HepG2 (cell line): ENCODE results near the gene NUPR2. TPM values are rescaled to one million over a fixed set of nuclear protein-coding genes. Genes with fewer than 3 reads are reported as not detected.

Experiments
- CBX5 ChIP-seq: sonication (generic); formaldehyde crosslinking; IDR thresholded peaks from 2 replicates; pipeline ENCODE4 v1.4.0; 2020; ENCODE audit warnings: missing genetic modification reagents, borderline replicate concordance
- FOXA3 ChIP-seq: IDR thresholded peaks from 2 replicates; pipeline ENCODE4 v1.6.1; 2016; ENCODE audit warnings: missing genetic modification reagents, missing compliant biosample characterization
- KAT2B ChIP-seq: fragments of 150-350 bp; IDR thresholded peaks from 2 replicates; pipeline ENCODE4 v1.6.1; 2014; ENCODE audit warnings: low read depth, low read length, borderline replicate concordance
- MTF1 ChIP-seq: sonication (generic); formaldehyde crosslinking; IDR thresholded peaks from 2 replicates; pipeline ENCODE4 v1.5.0; 2020; ENCODE audit warnings: missing genetic modification reagents
- NFE2L1 ChIP-seq: sonication (generic); formaldehyde crosslinking; IDR thresholded peaks from 2 replicates; pipeline ENCODE4 v1.4.0; 2020; ENCODE audit warnings: missing genetic modification reagents, mild to moderate bottlenecking, borderline replicate concordance
- SCMH1 ChIP-seq: sonication (generic); formaldehyde crosslinking; IDR thresholded peaks from 2 replicates; pipeline ENCODE4 v1.9.0; 2021; ENCODE audit warnings: missing genetic modification reagents, mild to moderate bottlenecking, borderline replicate concordance
- SUZ12 ChIP-seq: fragments of 150-350 bp; IDR thresholded peaks from 2 replicates; pipeline ENCODE4 v1.6.1; 2014; ENCODE audit warnings: low read depth, low read length
- TEAD2 ChIP-seq: sonication (generic); formaldehyde crosslinking; IDR thresholded peaks from 2 replicates; pipeline ENCODE4 v1.9.0; 2021; ENCODE audit warnings: missing genetic modification reagents
- TP53 ChIP-seq: sonication (generic); formaldehyde crosslinking; conservative IDR thresholded peaks from 2 replicates; pipeline ENCODE4 v1.4.0; 2020; ENCODE audit warnings: missing genetic modification reagents
- ZNF124 ChIP-seq: sonication (generic); formaldehyde crosslinking; IDR thresholded peaks from 2 replicates; pipeline ENCODE4 v1.4.0; 2020; ENCODE audit warnings: missing genetic modification reagents
- ZNF205 ChIP-seq: IDR thresholded peaks from 2 replicates; pipeline ENCODE4 v1.6.1; 2018; ENCODE audit warnings: missing biosample characterization, missing genetic modification reagents
- ZNF251 ChIP-seq: sonication (generic); formaldehyde crosslinking; IDR thresholded peaks from 2 replicates; pipeline ENCODE4 v1.9.0; 2021; ENCODE audit warnings: mild to moderate bottlenecking, missing genetic modification reagents
- ZNF616 ChIP-seq: sonication (generic); formaldehyde crosslinking; IDR thresholded peaks from 2 replicates; pipeline ENCODE4 v1.5.0; 2020; ENCODE audit warnings: low read depth, mild to moderate bottlenecking, missing genetic modification reagents
- ZNF670 ChIP-seq: sonication (generic); formaldehyde crosslinking; IDR thresholded peaks from 2 replicates; pipeline ENCODE4 v1.8.0; 2022; ENCODE audit warnings: mild to moderate bottlenecking, missing genetic modification reagents, borderline replicate concordance
- polyA plus RNA-seq, 8 experiments: library from polyadenylated mRNA; depleted of rRNA in 3 of 8; stranded (reverse) in 7 of 8; unstranded in 1 of 8; fragments of >200 nt; fragmentation: Illumina TruSeq in 4 of 8; extraction: Trizol in 4 of 8; gene quantifications; 2 replicates each; pipeline versions ENCODE4 v1.2.1 to v1.2.3, GENCODE V29; 2011 to 2016; ENCODE audit warnings: low read depth in 4 of 8, missing spikeins in 1 of 8, mixed read lengths in 1 of 8; ENCODE audit not compliant: insufficient read depth in 1 of 8
- total RNA-seq, 5 experiments: library from RNA; depleted of rRNA; stranded (reverse); fragments of >200 nt; fragmentation: Illumina TruSeq; extraction: Trizol; gene quantifications; 2 replicates each; pipeline ENCODE4 v1.2.3, GENCODE V29; 2016; ENCODE audit warnings: low read depth in 1 of 5
- TF ChIP-seq, protein P1 (sequence below): sonication (generic); formaldehyde crosslinking; conservative IDR thresholded peaks from 2 replicates; pipeline ENCODE4 v1.4.0; 2020; ENCODE audit warnings: missing genetic modification reagents
- TF ChIP-seq, protein P2 (sequence below): sonication (generic); formaldehyde crosslinking; IDR thresholded peaks from 2 replicates; pipeline ENCODE4 v1.8.0; 2022; ENCODE audit warnings: mild to moderate bottlenecking, missing genetic modification reagents, borderline replicate concordance
- TF ChIP-seq, protein P3 (sequence below): sonication (generic); formaldehyde crosslinking; IDR thresholded peaks from 2 replicates; pipeline ENCODE4 v1.5.0; 2020; ENCODE audit warnings: mild to moderate bottlenecking, missing genetic modification reagents, borderline replicate concordance

The NUPR2 gene
- total and polyA plus RNA-seq, 2 of the 13 experiments (the other 11 are each of a cell fraction or from before 2014, with no cell fraction given): not detected

DNA sequence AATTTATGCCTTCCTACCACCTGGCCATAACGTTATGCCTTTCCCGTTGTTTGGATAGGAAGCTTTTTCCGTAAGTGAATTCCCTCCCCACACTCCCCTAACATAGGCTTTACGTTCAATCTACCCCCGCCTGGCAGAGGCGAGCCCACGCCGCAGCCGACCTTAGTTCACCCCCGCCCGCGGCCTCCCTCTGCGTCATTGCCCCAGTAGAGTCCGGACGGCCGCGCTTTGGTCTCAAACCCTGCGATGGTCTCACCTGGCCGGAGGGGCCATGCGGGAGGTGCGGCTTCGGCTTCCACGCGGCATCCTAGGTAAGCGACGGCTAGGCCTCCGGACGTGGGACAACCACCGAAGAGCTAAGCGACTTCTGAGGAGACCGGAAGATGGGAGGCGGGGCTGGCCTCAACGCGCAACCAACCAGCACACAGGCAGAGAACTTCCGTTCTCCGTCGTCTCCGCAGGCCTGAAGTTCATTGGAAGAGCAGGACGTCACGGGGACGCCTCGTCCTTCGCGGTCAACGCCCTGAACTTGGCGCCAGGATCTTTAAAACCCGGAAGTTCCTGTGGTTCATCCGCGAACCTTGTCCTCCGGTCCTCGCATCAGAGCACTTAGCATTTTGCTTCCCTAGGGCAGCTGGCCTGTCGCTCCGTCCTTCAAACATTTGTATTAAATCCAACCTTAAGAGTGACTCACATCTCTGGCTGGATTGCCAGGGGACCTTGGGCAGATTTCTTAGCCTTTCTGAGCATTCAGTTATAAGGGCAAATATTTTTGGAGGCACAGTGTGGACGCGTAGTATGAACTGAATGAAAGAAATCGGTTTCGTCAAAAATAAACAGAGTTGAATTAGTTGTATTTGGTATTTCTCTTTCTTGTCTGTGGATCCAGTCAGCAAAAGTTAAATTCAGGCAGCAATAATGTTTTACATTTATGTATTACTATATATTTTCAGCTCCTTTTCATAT, 9.8 kb downstream of the NUPR2 start, which contains the start of gene CHCHD2 (continued):
- TF ChIP-seq, protein P1, sequence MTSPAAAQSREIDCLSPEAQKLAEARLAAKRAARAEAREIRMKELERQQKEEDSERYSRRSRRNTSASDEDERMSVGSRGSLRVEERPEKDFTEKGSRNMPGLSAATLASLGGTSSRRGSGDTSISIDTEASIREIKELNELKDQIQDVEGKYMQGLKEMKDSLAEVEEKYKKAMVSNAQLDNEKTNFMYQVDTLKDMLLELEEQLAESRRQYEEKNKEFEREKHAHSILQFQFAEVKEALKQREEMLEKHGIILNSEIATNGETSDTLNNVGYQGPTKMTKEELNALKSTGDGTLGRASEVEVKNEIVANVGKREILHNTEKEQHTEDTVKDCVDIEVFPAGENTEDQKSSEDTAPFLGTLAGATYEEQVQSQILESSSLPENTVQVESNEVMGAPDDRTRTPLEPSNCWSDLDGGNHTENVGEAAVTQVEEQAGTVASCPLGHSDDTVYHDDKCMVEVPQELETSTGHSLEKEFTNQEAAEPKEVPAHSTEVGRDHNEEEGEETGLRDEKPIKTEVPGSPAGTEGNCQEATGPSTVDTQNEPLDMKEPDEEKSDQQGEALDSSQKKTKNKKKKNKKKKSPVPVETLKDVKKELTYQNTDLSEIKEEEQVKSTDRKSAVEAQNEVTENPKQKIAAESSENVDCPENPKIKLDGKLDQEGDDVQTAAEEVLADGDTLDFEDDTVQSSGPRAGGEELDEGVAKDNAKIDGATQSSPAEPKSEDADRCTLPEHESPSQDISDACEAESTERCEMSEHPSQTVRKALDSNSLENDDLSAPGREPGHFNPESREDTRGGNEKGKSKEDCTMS (CRISPR knock-in tag): no peak
- TF ChIP-seq TP53 (CRISPR knock-in tag) (no peak), ZNF670 (peak; percentile 89), NFE2L1 (CRISPR knock-in tag) (no peak), FOXA3 (CRISPR knock-in tag) (peak; percentile 24; the same call in 1 of the 2 replicates), SUZ12 (no peak), CBX5 (peak; percentile 67; the same call in 1 of the 2 replicates), ZNF205 (CRISPR knock-in tag) (0 out of 2 replicates have a peak, but pooled peaks have one; percentile 51), SCMH1 (CRISPR knock-in tag) (no peak), ZNF124 (CRISPR knock-in tag) (peak; percentile 63; the same call in 1 of the 2 replicates), ZNF616 (CRISPR knock-in tag) (peak; percentile 66; the same call in 1 of the 2 replicates), KAT2B (no peak), TEAD2 (no peak), MTF1 (CRISPR knock-in tag) (no peak), ZNF251 (CRISPR knock-in tag) (no peak)
- TF ChIP-seq, protein P2, sequence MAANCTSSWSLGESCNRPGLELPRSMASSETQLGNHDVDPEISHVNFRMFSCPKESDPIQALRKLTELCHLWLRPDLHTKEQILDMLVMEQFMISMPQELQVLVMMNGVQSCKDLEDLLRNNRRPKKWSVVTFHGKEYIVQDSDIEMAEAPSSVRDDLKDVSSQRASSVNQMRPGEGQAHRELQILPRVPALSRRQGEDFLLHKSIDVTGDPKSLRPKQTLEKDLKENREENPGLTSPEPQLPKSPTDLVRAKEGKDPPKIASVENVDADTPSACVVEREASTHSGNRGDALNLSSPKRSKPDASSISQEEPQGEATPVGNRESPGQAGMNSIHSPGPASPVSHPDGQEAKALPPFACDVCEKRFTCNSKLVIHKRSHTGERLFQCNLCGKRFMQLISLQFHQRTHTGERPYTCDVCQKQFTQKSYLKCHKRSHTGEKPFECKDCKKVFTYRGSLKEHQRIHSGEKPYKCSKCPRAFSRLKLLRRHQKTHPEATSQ (CRISPR knock-in tag): peak; percentile 52; the same call in 1 of the 2 replicates
- TF ChIP-seq, protein P3, sequence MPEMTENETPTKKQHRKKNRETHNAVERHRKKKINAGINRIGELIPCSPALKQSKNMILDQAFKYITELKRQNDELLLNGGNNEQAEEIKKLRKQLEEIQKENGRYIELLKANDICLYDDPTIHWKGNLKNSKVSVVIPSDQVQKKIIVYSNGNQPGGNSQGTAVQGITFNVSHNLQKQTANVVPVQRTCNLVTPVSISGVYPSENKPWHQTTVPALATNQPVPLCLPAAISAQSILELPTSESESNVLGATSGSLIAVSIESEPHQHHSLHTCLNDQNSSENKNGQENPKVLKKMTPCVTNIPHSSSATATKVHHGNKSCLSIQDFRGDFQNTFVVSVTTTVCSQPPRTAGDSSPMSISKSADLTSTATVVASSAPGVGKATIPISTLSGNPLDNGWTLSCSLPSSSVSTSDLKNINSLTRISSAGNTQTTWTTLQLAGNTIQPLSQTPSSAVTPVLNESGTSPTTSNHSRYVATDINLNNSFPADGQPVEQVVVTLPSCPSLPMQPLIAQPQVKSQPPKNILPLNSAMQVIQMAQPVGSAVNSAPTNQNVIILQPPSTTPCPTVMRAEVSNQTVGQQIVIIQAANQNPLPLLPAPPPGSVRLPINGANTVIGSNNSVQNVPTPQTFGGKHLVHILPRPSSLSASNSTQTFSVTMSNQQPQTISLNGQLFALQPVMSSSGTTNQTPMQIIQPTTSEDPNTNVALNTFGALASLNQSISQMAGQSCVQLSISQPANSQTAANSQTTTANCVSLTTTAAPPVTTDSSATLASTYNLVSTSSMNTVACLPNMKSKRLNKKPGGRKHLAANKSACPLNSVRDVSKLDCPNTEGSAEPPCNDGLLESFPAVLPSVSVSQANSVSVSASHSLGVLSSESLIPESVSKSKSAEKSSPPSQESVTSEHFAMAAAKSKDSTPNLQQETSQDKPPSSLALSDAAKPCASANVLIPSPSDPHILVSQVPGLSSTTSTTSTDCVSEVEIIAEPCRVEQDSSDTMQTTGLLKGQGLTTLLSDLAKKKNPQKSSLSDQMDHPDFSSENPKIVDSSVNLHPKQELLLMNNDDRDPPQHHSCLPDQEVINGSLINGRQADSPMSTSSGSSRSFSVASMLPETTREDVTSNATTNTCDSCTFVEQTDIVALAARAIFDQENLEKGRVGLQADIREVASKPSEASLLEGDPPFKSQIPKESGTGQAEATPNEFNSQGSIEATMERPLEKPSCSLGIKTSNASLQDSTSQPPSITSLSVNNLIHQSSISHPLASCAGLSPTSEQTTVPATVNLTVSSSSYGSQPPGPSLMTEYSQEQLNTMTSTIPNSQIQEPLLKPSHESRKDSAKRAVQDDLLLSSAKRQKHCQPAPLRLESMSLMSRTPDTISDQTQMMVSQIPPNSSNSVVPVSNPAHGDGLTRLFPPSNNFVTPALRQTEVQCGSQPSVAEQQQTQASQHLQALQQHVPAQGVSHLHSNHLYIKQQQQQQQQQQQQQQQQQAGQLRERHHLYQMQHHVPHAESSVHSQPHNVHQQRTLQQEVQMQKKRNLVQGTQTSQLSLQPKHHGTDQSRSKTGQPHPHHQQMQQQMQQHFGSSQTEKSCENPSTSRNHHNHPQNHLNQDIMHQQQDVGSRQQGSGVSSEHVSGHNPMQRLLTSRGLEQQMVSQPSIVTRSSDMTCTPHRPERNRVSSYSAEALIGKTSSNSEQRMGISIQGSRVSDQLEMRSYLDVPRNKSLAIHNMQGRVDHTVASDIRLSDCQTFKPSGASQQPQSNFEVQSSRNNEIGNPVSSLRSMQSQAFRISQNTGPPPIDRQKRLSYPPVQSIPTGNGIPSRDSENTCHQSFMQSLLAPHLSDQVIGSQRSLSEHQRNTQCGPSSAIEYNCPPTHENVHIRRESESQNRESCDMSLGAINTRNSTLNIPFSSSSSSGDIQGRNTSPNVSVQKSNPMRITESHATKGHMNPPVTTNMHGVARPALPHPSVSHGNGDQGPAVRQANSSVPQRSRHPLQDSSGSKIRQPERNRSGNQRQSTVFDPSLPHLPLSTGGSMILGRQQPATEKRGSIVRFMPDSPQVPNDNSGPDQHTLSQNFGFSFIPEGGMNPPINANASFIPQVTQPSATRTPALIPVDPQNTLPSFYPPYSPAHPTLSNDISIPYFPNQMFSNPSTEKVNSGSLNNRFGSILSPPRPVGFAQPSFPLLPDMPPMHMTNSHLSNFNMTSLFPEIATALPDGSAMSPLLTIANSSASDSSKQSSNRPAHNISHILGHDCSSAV (CRISPR knock-in tag): no peak
